Omental fat pad (tissue), 4 donors: ENCODE measurements around the gene LINGO3. TPM values are rescaled to one million over a fixed set of nuclear protein-coding genes. Genes with fewer than 3 reads are reported as not detected.
A peak's percentile ranks its signal among the peaks of the same experiment; 100 is the strongest.

ENCODE experiments used
- ATAC-seq: fragments of 150-250 bp; one replicate; pipeline ENCODE4 v1.9.1; 2016; ENCODE audit warnings: mild to moderate bottlenecking, moderate library complexity; ENCODE audit not compliant: low FRiP score
- DNase-seq: peaks from one replicate; pipeline ENCODE4 v3.0.0-alpha.2; 2019; ENCODE audit warnings: low spot score
- total RNA-seq, 4 donors: library from RNA; depleted of rRNA; stranded (reverse); fragments of >200 nt; gene quantifications; one replicate each; pipeline ENCODE4 v1.1.0, GENCODE V29; 2016
- TF ChIP-seq, protein P1 (sequence below), 3 donors: fragments of 450-650 bp; IDR thresholded peaks; one replicate each; pipeline ENCODE4 v1.5.1; 2016 to 2017; ENCODE audit warnings: antibody characterized with exemption in 3 of 3, mild to moderate bottlenecking in 3 of 3, moderate library complexity in 2 of 3

The LINGO3 gene
- total RNA-seq, 4 donors from 2014 or later = 0.19 TPM; not detected in 3

DNA sequence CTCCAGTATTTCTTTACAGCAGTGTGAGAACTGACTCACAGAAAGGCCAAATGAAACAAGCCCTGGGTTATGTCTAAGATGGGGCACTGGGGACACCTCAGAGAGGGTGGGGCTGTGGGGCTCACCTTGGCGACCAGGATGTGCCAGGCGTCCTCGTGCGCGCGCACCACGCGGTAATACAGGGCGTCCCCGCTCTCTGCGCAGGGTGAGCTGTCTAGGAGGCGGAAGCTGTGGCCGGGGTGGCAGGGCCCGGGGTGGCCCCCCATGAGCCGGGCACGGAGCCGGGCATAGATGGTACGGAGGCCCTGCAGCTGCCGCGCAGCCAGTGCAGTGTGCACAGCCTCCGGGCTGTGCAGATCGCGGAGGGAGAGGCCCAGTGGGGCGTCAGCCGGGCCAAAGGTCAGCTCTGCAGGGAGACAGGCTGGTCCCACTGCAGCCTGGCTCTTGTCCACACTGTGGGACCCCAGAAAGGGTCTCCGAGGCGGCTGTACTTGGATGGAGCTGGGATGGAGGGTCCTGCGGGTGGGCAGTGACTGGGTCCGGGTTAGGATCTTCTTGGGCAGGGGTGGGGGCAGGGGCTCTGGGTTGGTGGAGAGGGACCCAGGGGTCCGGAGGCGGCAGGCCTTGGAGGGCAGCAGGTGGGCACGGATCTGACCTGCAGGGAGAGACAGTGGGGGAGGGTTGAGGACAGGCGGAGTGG is 29.3 kb downstream of the LINGO3 start:
- TF ChIP-seq, protein P1, sequence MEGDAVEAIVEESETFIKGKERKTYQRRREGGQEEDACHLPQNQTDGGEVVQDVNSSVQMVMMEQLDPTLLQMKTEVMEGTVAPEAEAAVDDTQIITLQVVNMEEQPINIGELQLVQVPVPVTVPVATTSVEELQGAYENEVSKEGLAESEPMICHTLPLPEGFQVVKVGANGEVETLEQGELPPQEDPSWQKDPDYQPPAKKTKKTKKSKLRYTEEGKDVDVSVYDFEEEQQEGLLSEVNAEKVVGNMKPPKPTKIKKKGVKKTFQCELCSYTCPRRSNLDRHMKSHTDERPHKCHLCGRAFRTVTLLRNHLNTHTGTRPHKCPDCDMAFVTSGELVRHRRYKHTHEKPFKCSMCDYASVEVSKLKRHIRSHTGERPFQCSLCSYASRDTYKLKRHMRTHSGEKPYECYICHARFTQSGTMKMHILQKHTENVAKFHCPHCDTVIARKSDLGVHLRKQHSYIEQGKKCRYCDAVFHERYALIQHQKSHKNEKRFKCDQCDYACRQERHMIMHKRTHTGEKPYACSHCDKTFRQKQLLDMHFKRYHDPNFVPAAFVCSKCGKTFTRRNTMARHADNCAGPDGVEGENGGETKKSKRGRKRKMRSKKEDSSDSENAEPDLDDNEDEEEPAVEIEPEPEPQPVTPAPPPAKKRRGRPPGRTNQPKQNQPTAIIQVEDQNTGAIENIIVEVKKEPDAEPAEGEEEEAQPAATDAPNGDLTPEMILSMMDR (IDR thresholded peaks at IDR 0.05) = no peak
- DNase-seq (no peak), ATAC-seq (no peak)

DNA sequence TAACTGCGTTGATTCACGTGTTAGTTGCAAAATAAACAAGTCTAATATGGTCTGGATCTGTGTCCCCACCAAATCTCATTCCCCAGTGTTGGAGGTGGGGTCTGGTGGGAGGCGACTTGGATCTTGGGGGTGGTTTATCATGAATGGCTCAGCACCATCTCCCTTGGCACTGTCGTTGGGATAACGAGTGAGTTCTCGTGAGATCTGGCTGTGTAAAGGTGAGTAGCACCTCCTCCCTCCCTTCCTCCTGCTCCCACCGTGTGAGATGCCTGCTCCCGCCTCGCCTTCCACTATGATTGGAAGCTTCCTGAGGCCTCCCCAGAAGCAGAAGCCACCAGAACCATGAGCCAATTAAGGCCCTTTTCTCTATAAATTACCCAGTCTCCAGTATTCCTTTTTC is 30.8 kb downstream of the LINGO3 start:
- ATAC-seq = no peak
- TF ChIP-seq, protein P1 (IDR thresholded peaks at IDR 0.05) = no peak
- DNase-seq = no peak

DNA sequence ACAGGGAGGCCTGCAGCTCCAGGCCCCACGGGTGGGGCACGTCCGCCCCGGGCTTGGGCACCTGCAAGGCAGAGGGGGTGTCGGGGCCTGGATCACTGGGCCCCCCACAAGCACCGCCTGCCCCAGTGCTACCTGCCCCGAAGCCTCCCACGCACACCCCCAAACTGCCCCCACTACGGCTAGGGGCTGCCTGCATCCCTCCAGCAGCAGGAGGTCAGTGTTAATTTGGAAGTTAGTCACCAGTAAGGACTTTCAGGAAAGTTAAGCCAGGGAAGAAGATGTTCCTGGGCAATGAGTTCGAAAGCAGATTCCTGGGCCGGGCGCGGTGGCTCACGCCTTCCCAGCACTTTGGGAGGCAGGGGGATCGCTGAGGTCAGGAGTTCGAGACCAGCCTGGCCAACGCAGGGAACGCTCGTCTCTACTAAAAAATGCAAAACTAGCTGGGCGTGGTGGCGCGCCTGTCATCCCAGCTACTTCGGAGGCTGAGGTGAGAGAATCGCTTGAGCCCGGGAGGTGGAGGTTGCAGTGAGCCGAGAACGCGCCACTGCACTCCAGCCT is 31.4 kb downstream of the LINGO3 start:
- ATAC-seq (no peak), DNase-seq (no peak)
- TF ChIP-seq, protein P1 (IDR thresholded peaks at IDR 0.05) = no peak

DNA sequence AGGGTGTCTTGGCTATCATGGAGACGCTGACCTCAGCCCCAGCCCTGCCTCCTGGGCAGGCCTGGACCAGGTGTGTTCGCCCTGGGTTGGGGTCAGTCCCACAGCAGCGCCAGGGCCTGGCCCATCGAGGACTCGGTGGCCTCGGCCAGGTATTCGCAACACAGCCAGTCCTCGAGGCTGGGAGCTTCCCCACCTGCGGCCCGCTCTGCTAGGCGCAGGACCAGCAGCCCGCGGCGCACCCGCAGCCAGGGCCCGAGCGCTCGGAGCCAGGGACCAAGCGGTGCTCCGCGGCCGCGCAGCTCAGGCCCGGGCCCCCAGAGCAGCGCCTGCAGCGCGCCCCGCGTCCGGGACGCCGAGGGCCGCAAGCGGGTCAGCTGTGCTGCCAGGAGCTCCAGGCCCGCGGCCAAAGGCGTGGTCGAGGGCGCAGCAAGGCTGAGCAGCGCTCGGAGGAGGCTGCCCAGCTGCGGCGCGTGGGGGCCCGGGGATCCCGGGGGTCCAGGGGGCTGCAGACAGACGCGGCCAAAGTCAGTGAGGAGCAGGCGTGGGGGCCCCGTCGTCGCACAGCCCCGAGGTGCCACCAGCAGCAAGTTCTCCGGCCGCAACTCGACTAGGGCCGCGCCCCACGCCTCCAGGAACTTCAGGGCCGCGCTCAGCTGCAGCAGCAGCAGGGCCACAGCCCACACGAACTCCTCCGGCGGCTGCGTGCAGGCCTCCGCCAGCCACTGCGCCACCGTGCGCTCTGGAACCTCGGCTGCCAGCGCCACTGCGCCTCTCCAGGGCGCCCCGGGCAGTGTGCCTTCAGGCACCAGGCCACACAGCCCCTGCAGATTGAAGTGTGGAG is 32.1 kb downstream of the LINGO3 start:
- DNase-seq = no peak
- ATAC-seq = peak; percentile 19
- TF ChIP-seq, protein P1 (IDR thresholded peaks at IDR 0.05) = no peak

DNA sequence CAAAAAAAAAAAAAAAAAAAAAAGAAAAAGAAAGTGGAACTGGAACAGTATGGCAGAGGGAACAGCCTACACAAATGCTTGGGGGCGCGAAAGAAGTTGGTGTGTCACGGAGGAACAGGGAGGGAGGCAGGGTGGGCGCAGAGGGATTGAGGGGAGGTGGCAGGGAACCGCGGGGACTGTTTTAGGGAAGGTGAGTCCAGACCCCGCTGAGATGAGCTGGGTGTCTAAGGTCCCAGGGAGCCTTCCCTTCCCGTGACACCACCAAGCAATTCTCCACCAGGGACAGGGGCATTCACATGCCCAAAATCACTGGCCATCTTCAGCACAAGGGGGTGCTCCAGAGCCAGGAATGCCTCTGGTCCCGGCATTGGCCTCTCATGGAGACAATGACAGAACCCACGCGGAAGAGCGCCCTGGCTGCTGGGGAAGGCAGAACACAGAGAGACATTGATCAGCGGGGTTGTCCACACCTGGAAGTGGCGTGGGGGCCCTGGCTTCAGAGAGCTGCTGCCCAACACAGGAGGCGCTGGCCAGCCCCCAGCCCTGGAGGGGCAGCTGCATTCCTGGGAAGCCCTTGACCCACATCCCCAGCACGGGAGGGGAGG is 32.9 kb downstream of the LINGO3 start:
- DNase-seq (no peak), ATAC-seq (no peak)
- TF ChIP-seq, protein P1 (IDR thresholded peaks at IDR 0.05) = no peak

DNA sequence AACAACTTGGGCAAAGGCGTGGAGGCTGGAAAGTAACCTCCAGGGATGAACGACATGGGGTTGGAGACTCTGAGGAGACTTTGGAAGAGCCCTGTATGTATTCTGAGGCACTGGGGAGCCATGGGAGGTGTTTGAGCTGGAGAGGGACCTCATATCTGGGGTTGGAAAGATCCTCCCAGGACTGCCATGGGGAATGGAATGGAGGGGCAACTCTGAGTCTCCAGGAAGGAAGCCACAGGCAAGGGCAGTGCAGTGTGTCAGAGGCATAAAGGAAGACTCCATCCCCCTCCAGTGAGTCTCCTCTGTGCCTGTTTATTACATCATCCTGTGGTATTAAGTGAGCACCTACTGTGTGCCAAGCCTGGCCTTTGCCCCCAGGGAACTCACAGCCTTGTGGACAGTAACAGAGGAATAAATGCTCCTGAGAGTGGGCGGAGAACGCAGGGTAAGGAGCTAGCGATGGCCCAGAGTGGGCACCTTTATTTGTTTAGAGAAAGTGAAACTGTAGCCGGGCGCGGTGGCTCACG is 33.7 kb downstream of the LINGO3 start:
- TF ChIP-seq, protein P1 (IDR thresholded peaks at IDR 0.05) = no peak
- DNase-seq = no peak
- ATAC-seq = no peak
